Activated CD4-positive, alpha-beta T cell treated with anti-CD3 and anti-CD28 coated beads, Interleukin-2, amount 10 ng/mL, durations not matched to agents 7 days and 5 days (primary cell): Measurements from ENCODE around the gene TRIM21. TPM values are rescaled to one million over a fixed set of nuclear protein-coding genes. Genes with fewer than 3 reads are reported as not detected.
A peak's percentile ranks its signal among the peaks of the same experiment; 100 is the strongest.
"Not testable (repeated sequence)": the region's sequence is repeated elsewhere in the genome, so short reads cannot be mapped to it uniquely, and the experiment has no call there.

Source experiments
- CTCF ChIA-PET: fragments of 350-600 bp; sonication (Branson Sonifier 250); formaldehyde crosslinking; loops from one replicate; lab custom pipeline; 2021; ENCODE audit warnings: antibody characterized with exemption; lab: Charles Lee
- POLR2A ChIA-PET: fragments of 350-600 bp; sonication (Branson Sonifier 250); formaldehyde crosslinking; loops from one replicate; lab custom pipeline; 2021; ENCODE audit warnings: antibody characterized with exemption; lab: Charles Lee
- DNase-seq: peaks from one replicate; pipeline ENCODE4 v3.0.0-alpha.2; 2020
- H3K27ac Mint-ChIP-seq: one replicate; pipeline ENCODE4 v1.8.0; 2021; ENCODE audit warnings: mild to moderate bottlenecking, moderate library complexity, mixed read lengths
- H3K27me3 Mint-ChIP-seq: one replicate; pipeline ENCODE4 v1.8.0; 2021; ENCODE audit warnings: mixed read lengths
- H3K36me3 Mint-ChIP-seq: one replicate; pipeline ENCODE4 v1.8.0; 2021; ENCODE audit warnings: low read depth, mixed read lengths
- H3K4me1 Mint-ChIP-seq: one replicate; pipeline ENCODE4 v1.8.0; 2021; ENCODE audit warnings: mixed read lengths
- H3K4me3 Mint-ChIP-seq: one replicate; pipeline ENCODE4 v1.8.0; 2021; ENCODE audit warnings: mild to moderate bottlenecking, moderate library complexity, mixed read lengths
- H3K9me3 Mint-ChIP-seq: one replicate; pipeline ENCODE4 v1.8.0; 2021; ENCODE audit warnings: mixed read lengths
- total RNA-seq, 2 experiments: library from RNA; stranded (reverse); gene quantifications; one replicate each; pipeline ENCODE4 v1.2.3, GENCODE V29; 2021

The TRIM21 gene
- total RNA-seq: 10 to 100 TPM; 76.2 to 95.1 TPM

DNA sequence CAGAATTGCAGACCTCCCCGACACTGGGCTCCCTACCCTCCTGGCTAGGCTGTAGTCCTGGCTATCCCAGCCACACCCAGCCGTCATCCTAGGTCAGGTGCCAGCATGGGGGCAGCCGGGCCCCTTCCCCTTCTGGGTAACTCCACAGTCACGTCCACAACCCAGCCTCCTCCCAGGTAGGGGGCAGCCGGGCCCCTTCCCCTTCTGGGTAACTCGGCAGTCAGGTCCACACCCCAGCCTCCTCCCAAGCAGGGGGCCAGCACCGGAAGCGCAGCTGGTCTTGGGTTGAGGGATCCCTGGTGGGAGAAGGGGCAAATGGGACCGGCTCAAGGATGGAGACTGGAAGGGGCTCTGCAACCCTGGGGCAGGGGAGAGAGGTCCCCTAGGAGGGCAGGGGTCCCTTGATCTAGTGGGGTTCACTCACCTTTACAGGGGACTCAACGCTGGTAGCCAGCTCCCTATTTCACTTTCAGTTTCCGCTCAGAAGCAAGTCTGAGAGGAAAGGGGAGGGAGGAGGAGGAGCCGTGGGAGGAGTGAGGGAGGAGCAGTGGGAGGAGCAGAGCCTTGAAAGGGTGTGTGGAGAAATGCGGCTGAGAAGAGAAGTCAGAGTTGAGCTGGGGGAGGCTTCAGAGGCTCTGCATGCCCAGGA lies at the start of gene TRIM21:
TRIM21 (minus strand) TSS at position 494 of the 649 bp plus-strand sequence. CDS start 3,293 bp downstream, outside the sequence.
- ChIA-PET CTCF (no interaction called here), POLR2A (no interaction called here)
- H3K27me3 Mint-ChIP-seq: peaks cover 1% of the 10 kb centered on the region
- peak; percentile 94 for DNase-seq
- H3K36me3 Mint-ChIP-seq: peaks cover 58% of the 10 kb centered on the region
- H3K4me3 Mint-ChIP-seq: peak within 1 kb of the TSS; percentile 89
- peaks cover 48% of the 10 kb centered on the region for H3K4me1 Mint-ChIP-seq
- peak within 1 kb of the TSS; percentile 94 for H3K27ac Mint-ChIP-seq
- peaks cover 11% of the 10 kb centered on the region for H3K9me3 Mint-ChIP-seq

DNA sequence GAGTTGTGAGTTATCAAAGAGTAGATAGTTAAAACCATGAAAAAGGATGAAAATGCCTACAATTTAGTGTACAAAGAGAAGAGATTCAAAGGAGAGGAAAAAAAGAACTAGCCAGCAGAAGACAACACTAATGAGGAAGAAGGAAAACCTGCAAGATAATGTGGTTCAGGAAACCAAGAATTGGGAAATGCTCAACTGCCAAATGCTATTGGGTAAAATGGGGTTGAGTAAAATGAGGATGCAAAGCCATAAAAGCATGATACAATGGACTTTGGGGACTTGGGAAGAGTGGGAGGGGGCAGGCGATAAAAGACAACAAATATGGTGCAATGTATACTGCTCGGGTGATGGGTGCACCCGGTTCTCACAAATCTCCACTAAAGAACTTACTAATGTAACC lies 48.0 kb upstream of the TRIM21 start:
- no peaks in the 10 kb centered on the region for H3K36me3 Mint-ChIP-seq
- no peaks in the 10 kb centered on the region for H3K4me1 Mint-ChIP-seq
- CTCF ChIA-PET: no interaction called here
- POLR2A ChIA-PET: no interaction called here
- peaks cover 8% of the 10 kb centered on the region for H3K9me3 Mint-ChIP-seq
- DNase-seq: no peak
- H3K27ac Mint-ChIP-seq: no peak overlapping the region
- peaks cover 6% of the 10 kb centered on the region for H3K27me3 Mint-ChIP-seq
- no peak overlapping the region for H3K4me3 Mint-ChIP-seq

DNA sequence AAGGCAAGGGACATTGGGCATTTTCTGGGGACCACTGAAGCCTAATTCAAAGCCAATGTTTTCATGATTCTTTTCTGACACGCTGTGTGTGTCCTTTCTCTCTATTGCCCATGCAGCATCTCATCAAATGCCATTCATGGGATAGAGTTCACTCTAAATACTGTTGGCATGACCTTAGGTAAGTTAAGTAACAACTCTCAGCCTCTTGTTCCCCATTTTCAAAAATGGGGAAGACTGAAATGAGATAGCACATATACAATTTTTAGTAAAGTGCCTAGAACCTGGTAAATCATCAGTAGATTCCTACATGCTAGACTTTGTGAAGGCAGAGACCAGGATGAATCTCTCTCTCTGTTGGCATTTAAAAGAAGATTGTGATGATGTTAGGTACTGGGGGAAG lies 42.9 kb upstream of the TRIM21 start:
- ChIA-PET CTCF (interaction anchor here (0.7 kb wide), 1 partner anchor 23 kb away, joined by 3 read pairs; no protein-coding TSS in a partner anchor), POLR2A (no interaction called here)
- DNase-seq: no peak
- no peaks in the 10 kb centered on the region for H3K4me1 Mint-ChIP-seq
- no peak overlapping the region for H3K4me3 Mint-ChIP-seq
- peaks cover 8% of the 10 kb centered on the region for H3K9me3 Mint-ChIP-seq
- H3K27me3 Mint-ChIP-seq: peaks cover 14% of the 10 kb centered on the region
- H3K27ac Mint-ChIP-seq: no peak overlapping the region
- H3K36me3 Mint-ChIP-seq: no peaks in the 10 kb centered on the region

DNA sequence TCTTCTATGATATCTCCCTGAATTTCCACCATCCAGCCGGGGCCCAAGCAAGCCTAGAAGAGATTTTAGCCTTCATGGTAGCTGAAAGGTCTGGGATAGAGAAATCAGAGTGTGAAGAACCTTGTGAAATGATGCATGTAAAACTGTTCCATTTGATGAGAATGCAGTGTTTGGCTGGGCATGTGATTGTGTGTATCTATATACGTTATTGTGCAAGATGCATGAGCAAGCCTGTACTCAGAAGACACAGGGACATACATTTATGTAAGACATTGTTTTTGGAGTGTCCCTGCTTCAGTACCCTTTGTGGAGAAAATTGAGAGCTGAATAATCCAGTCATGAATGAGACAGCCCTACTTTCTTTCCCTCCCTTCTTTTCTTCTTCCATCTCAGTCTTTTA lies 40.4 kb upstream of the TRIM21 start:
- CTCF ChIA-PET: no interaction called here
- H3K9me3 Mint-ChIP-seq: peaks cover 3% of the 10 kb centered on the region
- POLR2A ChIA-PET: no interaction called here

DNA sequence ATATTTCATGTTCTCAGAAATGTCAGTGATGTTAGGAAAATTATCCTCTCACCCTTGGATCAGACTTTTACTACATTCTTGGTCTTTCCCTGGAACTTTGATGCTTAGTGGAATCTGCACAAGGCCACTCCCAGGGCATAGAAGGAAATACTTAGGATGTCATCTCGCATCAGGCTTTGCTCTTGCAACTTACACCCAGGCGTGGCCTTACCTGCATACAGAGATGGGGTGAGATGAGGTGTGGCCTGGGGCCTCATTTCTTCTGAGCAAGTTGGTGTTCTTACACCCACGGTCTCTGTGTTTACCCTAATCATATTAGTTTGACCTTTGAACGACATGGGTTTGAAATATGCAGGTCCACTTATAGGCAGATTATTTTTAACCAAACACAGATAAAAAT lies 36.5 kb upstream of the TRIM21 start:
- CTCF ChIA-PET: no interaction called here
- POLR2A ChIA-PET: no interaction called here

More for the DNA sequence above, 40.4 kb upstream of the TRIM21 start:
- no peak overlapping the region for H3K27ac Mint-ChIP-seq
- H3K4me3 Mint-ChIP-seq: no peak overlapping the region
- H3K27me3 Mint-ChIP-seq: peaks cover 14% of the 10 kb centered on the region
- no peak for DNase-seq
- H3K4me1 Mint-ChIP-seq: no peaks in the 10 kb centered on the region
- no peaks in the 10 kb centered on the region for H3K36me3 Mint-ChIP-seq

DNA sequence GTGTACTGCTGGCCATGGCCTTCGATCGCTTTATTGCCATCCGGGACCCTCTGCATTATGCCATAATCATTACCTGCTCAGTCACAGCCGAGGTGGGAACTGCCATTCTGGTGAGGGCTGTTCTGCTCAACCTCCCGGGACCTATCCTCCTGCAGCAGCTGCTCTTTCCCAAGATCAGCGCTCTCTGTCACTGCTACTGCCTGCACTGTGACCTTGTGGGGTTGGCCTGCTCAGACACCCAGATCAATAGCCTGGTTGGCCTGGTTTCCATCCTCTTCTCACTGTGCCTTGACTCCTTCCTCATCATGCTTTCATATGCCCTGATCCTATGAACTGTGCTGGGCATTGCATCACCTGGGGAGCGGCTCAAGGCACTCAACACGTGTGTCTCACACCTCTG lies 24.9 kb upstream of the TRIM21 start:
- no peaks in the 10 kb centered on the region for H3K27me3 Mint-ChIP-seq
- no peak overlapping the region for H3K4me3 Mint-ChIP-seq
- CTCF ChIA-PET: no interaction called here
- POLR2A ChIA-PET: no interaction called here
- no peak overlapping the region for H3K27ac Mint-ChIP-seq
- H3K4me1 Mint-ChIP-seq: no peaks in the 10 kb centered on the region
- H3K9me3 Mint-ChIP-seq: no peaks in the 10 kb centered on the region
- no peak for DNase-seq
- no peaks in the 10 kb centered on the region for H3K36me3 Mint-ChIP-seq

More for the DNA sequence above, 36.5 kb upstream of the TRIM21 start:
- no peak for DNase-seq
- Mint-ChIP-seq H3K27ac (no peak overlapping the region), H3K9me3 (no peaks in the 10 kb centered on the region), H3K36me3 (no peaks in the 10 kb centered on the region), H3K4me1 (no peaks in the 10 kb centered on the region), H3K4me3 (no peak overlapping the region), H3K27me3 (peaks cover 7% of the 10 kb centered on the region)

DNA sequence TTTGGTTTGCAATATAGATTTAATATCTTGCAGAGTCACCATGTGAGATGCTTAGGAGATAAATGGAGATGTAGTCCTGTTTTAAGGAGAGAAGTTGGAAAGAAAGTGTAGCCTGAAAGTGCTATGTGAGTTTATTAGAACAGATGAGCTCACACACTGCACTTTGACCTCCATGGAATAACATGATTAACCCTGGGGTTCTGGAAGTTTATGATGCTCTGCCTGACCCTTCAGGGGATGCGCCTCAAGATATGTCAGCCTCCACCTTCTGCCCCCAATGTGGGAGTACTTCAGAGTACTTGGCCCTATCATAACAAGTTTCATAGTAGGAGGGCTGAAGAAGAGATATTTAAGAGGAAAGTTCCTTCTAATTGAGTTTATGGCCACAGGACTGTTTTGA lies 23.3 kb upstream of the TRIM21 start:
- no peaks in the 10 kb centered on the region for H3K4me1 Mint-ChIP-seq
- ChIA-PET POLR2A (no interaction called here), CTCF (no interaction called here)
- no peaks in the 10 kb centered on the region for H3K9me3 Mint-ChIP-seq
- H3K27me3 Mint-ChIP-seq: no peaks in the 10 kb centered on the region
- DNase-seq: no peak
- H3K27ac Mint-ChIP-seq: no peak overlapping the region
- no peak overlapping the region for H3K4me3 Mint-ChIP-seq
- no peaks in the 10 kb centered on the region for H3K36me3 Mint-ChIP-seq

DNA sequence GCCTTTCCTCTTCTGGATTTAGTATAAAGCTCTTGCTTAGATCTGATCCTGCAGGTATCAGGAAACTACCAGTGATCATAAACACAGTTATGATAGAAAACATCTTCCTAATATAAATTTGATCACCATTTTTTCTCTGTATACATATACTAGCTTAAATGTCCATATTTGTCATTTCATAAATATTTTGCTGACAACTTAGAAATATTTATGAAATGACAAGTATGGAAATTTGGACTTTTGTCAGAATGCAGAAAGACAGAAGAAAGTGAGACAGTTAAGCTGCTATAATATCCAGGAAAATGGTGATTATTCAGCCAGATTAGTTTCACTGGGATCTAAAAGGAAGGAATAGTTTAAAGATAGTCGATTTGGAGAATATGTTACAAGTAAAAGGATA lies 22.8 kb upstream of the TRIM21 start:
- POLR2A ChIA-PET: no interaction called here
- CTCF ChIA-PET: no interaction called here
- Mint-ChIP-seq H3K4me1 (no peaks in the 10 kb centered on the region), H3K36me3 (no peaks in the 10 kb centered on the region), H3K4me3 (no peak overlapping the region), H3K9me3 (no peaks in the 10 kb centered on the region), H3K27ac (no peak overlapping the region), H3K27me3 (no peaks in the 10 kb centered on the region)
- DNase-seq: no peak

DNA sequence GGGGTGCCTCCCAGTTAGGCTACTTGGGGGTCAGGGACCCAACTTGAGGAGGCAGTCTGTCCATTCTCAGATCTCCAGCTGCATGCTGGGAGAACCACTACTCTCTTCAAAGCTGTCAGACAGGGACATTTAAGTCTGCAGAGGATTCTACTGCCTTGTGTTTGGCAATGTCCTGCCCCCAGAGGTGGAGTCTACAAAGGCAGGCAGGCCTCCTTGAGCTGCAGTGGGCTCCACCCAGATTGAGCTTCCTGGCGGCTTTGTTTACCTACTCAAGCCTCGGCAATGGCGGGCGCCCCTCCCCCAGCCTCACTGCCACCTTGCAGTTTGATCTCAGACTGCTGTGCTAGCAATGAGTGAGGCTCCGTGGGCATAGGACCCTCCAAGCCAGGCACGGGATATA lies 12.7 kb upstream of the TRIM21 start:
- H3K4me1 Mint-ChIP-seq, POLR2A ChIA-PET: not testable (repeated sequence)

DNA sequence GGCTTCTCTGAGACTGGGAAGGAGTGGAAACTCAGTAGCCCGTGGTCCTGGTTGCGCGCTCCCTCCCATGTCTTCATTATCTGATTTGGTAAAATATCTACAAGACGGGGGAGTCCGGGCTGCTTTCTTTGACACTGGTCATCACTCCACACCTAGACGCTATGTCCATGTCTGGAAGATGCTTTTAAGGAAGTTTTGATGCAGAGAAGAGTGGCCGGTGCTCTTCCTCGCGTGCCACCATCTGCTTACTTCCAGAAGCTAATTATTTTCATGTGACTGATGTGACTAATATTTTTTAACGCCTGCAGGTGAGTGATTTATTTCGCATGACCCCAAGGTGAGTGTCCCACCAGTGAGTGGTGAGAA lies 339 bp upstream of the TRIM21 start:
- DNase-seq: no peak
- peaks cover 12% of the 10 kb centered on the region for H3K9me3 Mint-ChIP-seq
- peaks cover 48% of the 10 kb centered on the region for H3K4me1 Mint-ChIP-seq
- H3K27ac Mint-ChIP-seq: peak overlapping the region; percentile 94
- ChIA-PET CTCF (no interaction called here), POLR2A (no interaction called here)
- peaks cover 53% of the 10 kb centered on the region for H3K36me3 Mint-ChIP-seq
- peaks cover 2% of the 10 kb centered on the region for H3K27me3 Mint-ChIP-seq
- H3K4me3 Mint-ChIP-seq: peak overlapping the region; percentile 89

More for the DNA sequence above, 12.7 kb upstream of the TRIM21 start:
- Mint-ChIP-seq H3K9me3 (peaks cover 11% of the 10 kb centered on the region), H3K27me3 (peaks cover 10% of the 10 kb centered on the region)
- H3K36me3 Mint-ChIP-seq, H3K4me3 Mint-ChIP-seq, CTCF ChIA-PET, H3K27ac Mint-ChIP-seq, DNase-seq: not testable (repeated sequence)

DNA sequence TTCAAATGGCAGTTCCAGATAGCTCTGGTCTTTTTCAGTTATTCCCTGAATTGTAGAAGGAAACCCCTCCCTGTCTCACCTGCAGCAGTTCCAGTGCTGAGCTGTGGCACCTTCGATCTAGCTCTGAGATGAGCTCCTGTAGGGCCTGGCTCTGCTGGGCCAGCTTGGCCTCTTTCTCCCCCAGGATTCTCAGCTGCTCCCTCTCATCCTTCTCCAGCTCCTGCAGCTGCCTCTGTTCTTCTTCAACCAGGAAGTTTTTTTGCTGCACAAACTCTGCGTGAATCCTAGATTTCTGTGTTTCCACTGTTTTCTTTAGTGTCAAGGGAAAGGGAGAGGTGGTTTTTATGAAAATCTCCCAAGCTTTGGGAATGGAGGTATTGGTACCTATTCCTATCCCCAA lies 5.3 kb downstream of the TRIM21 start:
- no peak overlapping the region for H3K27ac Mint-ChIP-seq
- H3K9me3 Mint-ChIP-seq: no peaks in the 10 kb centered on the region
- DNase-seq: no peak
- ChIA-PET CTCF (no interaction called here), POLR2A (no interaction called here)
- peaks cover 30% of the 10 kb centered on the region for H3K4me1 Mint-ChIP-seq
- H3K4me3 Mint-ChIP-seq: no peak overlapping the region
- H3K36me3 Mint-ChIP-seq: peaks cover 89% of the 10 kb centered on the region
- no peaks in the 10 kb centered on the region for H3K27me3 Mint-ChIP-seq

DNA sequence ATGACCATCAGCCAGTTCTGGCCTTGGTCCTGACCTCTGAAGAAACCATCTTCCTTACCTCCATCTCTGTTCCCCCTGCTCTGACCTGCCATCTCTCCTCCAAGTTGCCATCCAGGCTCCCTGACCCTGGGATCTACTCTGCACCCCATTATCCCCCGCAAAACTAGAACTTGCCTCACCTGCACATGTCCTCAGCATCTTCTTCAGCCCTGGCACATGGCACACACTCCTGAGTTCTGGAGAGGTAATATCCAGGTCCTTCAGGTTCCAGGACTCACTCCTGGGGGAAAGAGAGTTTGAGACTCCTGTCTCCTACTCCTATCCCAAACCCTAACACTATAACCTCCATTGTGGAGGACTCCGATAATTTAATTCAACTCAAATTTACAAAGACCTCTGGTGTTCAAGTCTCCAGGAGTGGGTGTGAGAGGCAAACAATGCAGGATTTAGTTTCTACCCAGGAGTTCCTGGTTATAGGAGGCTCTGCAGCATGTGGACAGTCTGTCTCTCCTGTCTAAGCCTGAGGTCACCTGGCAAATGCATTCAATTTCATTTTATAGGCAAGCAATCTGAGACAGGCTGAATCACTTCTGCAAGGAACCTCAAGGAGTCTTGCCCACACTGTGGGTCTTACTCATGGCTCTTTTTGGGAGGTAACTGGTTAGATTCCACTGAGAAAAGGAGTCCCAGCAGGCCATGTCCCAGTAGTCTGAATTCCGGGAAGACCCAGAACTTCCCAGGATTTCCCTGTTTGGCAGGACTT lies 7.3 kb downstream of the TRIM21 start:
- POLR2A ChIA-PET: no interaction called here
- H3K27ac Mint-ChIP-seq: no peak overlapping the region
- CTCF ChIA-PET: no interaction called here
- H3K9me3 Mint-ChIP-seq: no peaks in the 10 kb centered on the region
- no peak for DNase-seq
- no peaks in the 10 kb centered on the region for H3K27me3 Mint-ChIP-seq
- H3K4me3 Mint-ChIP-seq: no peak overlapping the region
- peaks cover 15% of the 10 kb centered on the region for H3K4me1 Mint-ChIP-seq
- peaks cover 74% of the 10 kb centered on the region for H3K36me3 Mint-ChIP-seq

DNA sequence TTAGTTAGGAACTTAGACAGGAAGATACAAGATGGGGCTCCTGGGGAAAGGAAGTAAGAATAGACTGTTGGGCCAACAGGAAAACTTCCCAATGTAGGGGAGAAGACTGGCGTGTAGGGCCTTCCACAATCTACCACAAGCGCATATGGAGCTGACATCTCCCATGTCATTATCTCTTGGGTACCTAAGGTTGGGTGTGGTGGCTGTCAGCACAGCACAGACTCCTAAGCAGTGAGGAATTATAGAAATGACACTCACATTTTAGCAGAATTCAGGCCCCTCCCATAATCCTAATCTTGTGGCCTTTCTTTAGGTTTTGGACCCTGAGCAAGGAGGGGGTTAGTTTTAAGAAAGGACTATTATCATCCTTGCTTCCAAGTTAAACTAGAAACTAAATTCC lies 11.6 kb downstream of the TRIM21 start:
- no peak overlapping the region for H3K27ac Mint-ChIP-seq
- peaks cover 38% of the 10 kb centered on the region for H3K36me3 Mint-ChIP-seq
- DNase-seq: no peak
- ChIA-PET POLR2A (no interaction called here), CTCF (no interaction called here)
- no peaks in the 10 kb centered on the region for H3K4me1 Mint-ChIP-seq
- no peak overlapping the region for H3K4me3 Mint-ChIP-seq
- H3K27me3 Mint-ChIP-seq: no peaks in the 10 kb centered on the region
- H3K9me3 Mint-ChIP-seq: no peaks in the 10 kb centered on the region
